HG03103 (cell line): Measurements from ENCODE around the gene WHRN.

ENCODE experiments used
- ATAC-seq: cut with Tn5 transposase; IDR thresholded peaks from one replicate; pipeline ENCODE4 v1.9.1; 2021; ENCODE audit warnings: low read depth; ENCODE audit not compliant: unreplicated experiment

Gene WHRN

GRCh38 chr9:114474425-114474824, 30.8 kb downstream of the WHRN start:
- ATAC-seq = no peak

- ATAC-seq = no peak
Measured at GRCh38 chr9:114473447-114473801, 31.8 kb downstream of the WHRN start.

GRCh38 chr9:114472765-114473446, 32.4 kb downstream of the WHRN start:
- no peak for ATAC-seq

GRCh38 chr9:114471157-114471556, 34.1 kb downstream of the WHRN start:
- ATAC-seq = no peak

- ATAC-seq = no peak
Measured at GRCh38 chr9:114470581-114470980, 34.7 kb downstream of the WHRN start.

GRCh38 chr9:114470121-114470520, 35.2 kb downstream of the WHRN start:
- no peak for ATAC-seq

- no peak for ATAC-seq
Measured at GRCh38 chr9:114469091-114469853, 36.0 kb downstream of the WHRN start.

- ATAC-seq = no peak
Measured at GRCh38 chr9:114467910-114468309, 37.4 kb downstream of the WHRN start.

- ATAC-seq = no peak
Measured at GRCh38 chr9:114467226-114467750, 38.0 kb downstream of the WHRN start.

- ATAC-seq = no peak
Measured at GRCh38 chr9:114465906-114466900, 39.1 kb downstream of the WHRN start.

- no peak for ATAC-seq
Measured at GRCh38 chr9:114465417-114465816, 39.9 kb downstream of the WHRN start.

GRCh38 chr9:114464281-114465051, 40.8 kb downstream of the WHRN start:
- ATAC-seq = no peak

GRCh38 chr9:114462791-114463190, 42.5 kb downstream of the WHRN start:
- ATAC-seq = no peak

GRCh38 chr9:114461468-114461867, 43.8 kb downstream of the WHRN start:
- no peak for ATAC-seq

GRCh38 chr9:114460513-114461199, 44.6 kb downstream of the WHRN start:
- ATAC-seq = no peak

- no peak for ATAC-seq
Measured at GRCh38 chr9:114459464-114459863, 45.8 kb downstream of the WHRN start.

- no peak for ATAC-seq
Measured at GRCh38 chr9:114456929-114457328, 48.3 kb downstream of the WHRN start.

GRCh38 chr9:114454652-114455051, 50.6 kb downstream of the WHRN start:
- ATAC-seq = no peak
